Right lung (tissue), 5 donors: ENCODE data around the gene PARD6A. TPM values are rescaled to one million over a fixed set of nuclear protein-coding genes. Genes with fewer than 3 reads are reported as not detected.
"Not testable (repeated sequence)": the region's sequence is repeated elsewhere in the genome, so short reads cannot be mapped to it uniquely, and the experiment has no call there.

Experiments
- DNase-seq, 2 donors: peaks; one replicate each; pipeline ENCODE4 v3.0.0-alpha.2; 2013
- polyA plus RNA-seq, 5 donors: library from polyadenylated mRNA; unstranded; fragments of 120-200 nt; gene quantifications; one replicate each; pipeline versions ENCODE4 v1.2.1 to v1.2.3, GENCODE V29; 2013; ENCODE audit warnings: inconsistent platforms in 1 of 5, low replicate concordance in 1 of 5; ENCODE audit not compliant: insufficient read length in 5 of 5, insufficient read depth in 1 of 5

The PARD6A gene
- polyA plus RNA-seq, 5 donors: 1.2 to 2.7 (median 1.5) TPM

DNA sequence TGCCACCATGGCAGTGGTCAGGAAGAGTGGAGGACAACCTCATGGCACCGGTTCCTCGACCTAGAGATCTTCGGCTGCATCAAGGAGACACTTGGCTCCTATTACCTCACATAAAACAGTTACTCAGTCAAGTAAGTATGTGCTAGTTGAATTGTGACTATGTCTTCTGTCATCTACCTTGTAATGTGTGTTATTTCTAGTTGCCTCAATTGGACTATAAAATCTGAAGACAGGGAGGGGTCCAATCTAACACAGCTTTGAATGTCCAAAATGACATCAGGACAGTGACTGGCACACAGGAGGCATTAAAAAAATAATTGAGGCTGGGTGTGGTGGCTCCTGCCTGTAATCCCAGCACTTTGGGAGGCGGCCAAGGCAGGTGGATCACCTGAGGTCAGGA is 23.0 kb downstream of the PARD6A start:
- DNase-seq: no peak

DNA sequence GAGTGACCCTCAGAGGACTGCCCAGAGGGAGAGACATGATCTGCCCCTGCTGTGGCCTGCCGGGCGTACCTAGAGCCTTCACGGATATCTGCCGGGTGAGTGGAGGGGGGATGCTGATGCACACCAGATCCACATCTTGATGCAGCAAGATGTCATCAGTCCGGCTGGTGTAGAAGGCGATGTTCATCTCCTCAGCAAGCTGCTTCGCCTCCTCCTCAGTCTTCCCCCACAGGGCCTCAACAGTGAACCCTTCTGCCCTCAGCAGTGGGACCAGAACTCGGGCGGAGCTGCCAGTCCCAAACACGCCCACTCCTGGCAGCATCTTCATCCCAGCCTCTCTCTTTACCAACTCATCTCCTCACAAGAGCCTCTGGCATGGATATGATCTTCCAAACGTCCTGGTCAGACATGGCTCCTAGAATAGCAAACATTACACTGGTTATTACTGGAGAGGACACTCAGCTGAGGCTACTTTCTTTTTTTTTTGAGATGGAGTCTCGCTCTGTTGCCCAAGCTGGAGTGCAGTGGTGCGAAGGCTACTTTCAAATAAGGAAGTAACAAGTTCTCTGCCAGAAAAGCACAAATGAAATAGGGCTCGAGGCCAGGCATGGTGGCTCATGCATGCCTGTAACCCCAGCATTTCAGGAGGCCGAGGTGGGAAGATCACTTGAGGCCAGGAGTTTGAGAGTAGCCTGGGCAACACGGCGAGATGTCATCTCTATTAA is 24.8 kb downstream of the PARD6A start:
- no peak for DNase-seq

DNA sequence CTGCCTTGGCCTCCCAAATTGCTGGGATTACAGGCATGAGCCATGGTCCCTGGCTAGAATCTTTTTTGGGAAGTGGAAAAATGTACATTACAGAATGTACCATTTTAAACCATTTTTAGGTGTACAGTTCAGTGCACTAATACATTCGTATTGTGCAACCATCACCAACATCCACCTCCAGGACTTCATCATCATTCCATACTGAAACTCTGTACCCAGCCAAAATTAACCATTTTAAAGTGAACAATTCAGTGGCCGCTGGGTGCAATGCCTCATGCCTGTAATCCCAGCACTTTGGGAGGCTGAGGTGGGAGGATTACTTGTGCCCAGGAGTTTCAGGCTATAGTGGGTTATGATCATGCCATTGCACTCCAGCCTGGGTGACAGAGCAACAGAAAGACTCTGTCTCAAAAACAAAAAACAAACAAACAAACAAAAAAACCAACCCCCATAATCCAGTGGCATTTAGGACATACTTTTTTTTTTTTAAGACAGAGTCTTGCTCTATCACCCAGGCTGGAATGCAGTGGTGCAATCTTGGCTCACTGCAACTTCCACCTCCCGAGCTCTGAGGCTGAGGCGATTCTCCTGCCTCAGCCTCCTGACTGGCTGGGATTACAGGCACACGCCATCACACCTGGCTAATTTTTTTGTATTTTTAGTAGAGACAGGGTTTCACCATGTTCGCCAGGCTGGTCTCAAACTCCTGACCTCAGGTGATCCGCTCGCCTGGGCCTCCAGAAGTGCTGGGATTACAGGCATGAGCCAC is 32.9 kb downstream of the PARD6A start:
- not testable (repeated sequence) for DNase-seq

DNA sequence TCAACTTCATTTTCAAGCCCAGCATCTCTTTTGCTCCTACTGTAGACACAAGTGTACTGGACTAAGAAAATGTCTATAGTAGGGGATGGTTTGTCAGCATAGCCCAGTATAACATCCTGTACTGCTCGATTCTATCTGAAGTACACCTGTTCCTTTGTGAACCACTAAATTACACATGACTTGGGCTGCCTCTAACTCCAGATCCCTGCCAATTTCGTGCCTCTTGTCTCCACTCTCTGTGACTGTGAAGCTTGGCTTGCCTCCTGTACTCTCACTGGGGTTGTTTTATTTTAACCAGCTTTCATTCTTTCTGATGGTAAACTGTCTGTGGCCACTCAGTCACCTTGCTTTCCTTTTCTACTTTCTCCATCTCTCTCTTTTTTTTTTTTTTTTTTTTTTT is 33.9 kb downstream of the PARD6A start:
- no peak for DNase-seq

DNA sequence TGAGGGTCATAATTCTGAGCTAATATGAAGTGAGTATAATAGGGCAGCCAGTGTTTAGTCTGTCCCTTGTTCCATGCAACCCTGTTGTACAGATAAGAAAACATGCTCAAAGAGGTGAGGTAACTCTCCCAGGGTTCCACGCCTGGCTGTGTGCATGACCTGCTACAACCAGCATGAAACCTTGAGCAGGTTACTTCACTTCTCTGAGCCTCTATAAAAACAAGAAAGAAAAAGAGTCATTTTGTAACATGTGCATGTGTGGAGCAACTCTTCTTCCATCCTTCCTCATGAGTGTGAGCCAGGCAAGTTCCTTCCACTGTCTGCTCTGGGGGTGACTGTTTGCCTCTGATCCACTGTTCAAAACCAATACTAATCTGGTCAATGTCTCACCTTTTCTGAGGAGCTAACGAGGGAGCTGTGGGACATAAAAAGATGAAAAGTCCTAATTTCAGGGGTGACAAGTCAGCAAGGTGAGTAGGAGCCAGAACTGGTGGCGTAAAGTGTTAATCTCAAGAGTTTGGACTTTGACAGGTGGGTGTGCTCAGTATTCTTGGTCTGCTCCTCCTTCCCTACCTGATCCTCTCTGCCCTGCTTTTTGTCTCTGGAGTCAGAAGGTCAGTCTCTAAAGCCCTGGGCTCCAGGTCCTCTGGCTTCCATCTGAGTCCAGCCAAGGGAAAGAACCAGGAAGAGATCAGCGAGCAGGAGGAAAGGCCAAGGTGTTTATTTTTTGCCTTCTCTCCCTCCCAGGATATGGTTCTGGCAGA is 36.8 kb downstream of the PARD6A start:
- no peak for DNase-seq

DNA sequence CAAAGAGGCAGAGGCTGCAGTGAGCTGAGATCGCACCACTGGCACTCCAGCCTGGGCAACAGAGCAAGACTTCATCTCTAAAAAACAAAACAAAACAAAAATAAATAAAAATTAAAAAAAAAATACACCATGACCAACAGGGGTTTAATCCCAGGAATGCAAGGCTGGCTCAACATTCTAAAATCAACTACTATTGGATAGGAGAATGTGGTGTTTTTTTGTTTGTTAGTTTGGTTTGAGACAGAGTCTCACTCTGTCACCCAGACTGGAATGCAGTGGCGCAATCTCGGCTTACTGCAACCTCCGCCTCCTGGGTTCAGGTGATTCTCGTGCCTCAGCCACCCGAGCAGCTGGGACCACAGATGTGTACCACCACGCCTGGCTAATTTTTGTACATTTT is 38.5 kb downstream of the PARD6A start:
- no peak for DNase-seq

DNA sequence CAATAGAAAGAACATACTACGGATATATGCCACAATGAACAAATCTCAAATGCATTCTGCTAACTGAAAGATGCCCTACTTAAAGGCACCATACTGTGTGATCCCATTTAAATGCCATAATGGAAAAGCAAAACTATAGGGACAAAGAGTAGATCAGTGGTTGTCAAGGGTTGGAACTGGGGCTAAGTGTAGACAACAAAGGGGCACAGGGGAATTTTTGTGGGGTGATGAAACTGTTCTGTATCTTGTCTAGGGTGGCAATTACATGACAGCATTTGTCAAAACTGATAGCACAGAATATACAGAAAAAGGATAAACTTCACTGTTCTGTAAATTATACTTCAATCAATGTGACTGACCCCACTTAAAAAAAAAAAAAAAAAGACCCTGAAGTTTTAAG is 40.7 kb downstream of the PARD6A start:
- DNase-seq: no peak

DNA sequence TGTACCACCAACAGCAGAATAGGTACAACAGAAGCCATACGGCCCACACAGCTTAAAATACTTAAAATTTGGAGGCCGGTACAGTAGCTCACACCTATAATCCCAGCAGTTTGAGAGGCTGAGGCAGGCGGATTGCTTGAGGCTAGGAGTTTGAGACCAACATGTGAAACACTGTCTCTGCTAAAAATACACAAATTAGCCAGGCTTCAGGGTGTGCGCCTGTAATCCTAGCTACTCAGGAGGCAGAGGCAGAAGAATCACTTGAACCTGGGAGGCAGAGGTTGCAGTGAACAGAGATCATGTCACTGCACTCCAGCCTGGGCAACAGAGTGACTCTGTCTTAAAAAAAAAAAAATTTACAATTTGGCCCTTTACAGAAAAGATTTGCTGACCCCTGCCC is 41.4 kb downstream of the PARD6A start:
- DNase-seq: no peak

DNA sequence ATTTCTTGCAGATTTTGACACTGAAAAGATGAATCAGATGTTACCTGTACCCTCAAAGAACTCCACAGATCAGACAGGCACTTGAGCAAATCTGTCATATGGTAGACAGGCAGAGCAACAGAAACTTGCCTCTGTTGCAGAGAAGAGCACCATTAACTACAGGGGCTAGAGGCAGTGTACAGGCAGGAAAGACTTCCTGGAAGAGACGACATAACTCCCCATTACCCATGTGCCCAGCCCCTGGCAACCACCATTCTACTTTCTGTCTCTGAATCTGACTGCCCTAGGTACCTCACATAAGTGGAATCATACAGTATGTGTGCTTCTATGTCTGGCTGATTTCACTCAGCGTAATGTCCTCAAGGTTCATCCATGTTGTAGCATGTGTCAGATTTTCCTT is 42.9 kb downstream of the PARD6A start:
- no peak for DNase-seq

DNA sequence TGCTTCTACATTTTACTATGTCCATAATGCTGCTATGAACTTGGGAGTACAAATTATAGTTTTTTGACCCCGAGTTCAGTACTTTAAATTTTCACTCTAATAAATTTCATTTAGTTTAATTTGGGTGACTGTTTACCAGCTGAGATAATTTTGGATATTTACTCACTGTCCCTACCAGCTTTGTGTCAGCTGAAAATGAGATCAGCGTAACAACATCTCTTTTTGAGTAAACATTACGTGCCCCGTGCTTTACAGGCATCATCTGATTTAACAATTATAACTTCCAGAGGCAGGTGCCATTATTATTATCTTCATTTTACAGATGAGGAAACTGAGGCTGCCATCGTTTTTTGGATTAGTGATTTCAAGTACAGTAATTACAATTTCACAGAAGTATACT is 43.4 kb downstream of the PARD6A start:
- DNase-seq: no peak

DNA sequence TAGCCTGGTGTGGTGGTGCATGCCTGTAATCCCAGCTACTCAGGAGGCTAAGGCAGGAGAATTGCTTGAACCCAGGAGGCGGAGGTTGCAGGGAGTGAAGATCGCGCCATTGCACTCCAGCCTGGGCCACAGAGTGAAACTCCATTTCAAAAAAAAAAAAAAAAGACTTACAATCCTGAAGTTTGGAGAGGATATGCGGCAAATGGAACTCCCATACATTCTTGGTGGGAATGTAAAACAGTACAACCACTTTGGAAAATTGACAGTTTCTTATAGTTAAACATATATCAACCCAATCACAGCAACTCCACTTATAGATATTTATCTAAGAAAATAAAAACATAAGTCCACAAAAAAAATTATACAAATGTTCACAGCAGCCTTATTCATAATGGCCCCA is 46.5 kb downstream of the PARD6A start:
- no peak for DNase-seq

DNA sequence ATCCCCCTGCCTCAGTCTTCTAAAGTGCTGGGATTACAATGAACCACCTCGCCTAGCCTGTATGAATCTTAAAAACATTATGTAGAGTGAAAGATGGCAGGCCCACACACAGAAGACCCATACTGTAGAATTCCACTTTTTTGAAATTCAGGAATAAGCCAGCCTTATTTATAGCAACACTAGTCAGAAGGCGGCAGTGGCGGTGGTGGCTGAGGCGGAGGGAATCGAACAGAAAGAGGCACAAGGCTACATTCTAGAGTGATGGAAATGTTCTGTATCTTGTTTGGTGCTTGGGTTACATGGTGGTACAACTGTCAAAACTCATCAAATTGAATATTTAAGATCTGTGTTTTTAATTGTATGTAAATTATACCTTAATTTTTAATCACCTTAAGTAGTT is 47.0 kb downstream of the PARD6A start:
- DNase-seq: no peak

DNA sequence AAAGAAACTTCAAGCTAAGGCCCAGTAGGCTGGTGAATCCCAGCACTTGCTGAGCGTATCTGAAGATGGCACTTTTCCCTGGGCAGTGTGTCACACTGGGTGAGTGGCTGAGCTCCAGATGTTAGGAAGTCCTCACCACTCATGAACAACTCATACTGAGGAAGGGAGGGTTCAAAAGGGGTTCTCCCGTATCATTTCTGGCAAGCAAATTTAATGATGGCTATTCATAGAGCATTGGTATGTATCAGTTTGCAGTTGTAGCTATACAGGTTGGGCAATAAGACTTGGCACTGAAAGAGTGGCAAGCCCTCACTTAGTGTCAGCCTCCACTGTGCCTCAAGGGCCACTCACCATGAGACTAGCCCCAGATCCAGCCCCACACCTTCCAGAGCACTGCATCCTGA is 47.6 kb downstream of the PARD6A start:
- no peak for DNase-seq

DNA sequence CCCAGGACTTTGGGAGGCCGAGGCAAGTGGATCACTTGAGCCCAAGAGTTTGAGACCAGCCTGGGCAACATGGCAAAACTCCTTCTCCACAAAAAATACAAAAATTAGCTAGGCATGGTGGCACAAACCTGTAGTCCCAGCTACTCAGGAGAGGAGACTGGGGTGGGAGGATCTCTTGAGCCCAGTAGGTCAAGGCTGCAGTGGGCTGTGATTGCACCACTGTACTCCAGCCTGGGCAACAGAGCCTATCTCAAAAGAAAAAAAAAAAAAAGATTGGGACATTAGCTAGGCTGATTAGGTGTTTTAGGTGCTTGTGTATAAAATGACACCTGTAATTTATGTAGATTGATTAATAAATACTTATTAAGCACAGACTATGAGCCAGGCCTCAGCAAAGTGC is 48.3 kb downstream of the PARD6A start:
- DNase-seq: no peak

DNA sequence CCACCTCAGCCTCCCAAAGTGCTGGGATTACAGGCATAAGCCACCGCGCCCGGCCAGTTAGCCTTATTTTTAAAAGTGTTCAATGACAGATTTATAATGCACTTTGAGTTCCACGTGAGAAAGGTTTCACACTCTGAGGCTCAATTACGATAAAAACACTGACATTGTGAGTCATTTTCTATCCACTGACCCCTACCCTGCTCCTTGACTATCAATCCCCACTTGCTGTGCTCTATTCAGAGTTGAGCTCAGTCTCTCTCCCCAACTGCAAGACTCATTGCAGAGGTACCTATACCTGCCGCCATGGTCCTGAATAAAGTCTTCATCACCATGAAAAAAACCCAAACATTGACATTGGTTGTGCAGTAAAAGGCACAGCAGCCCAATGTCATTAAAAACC is 49.8 kb downstream of the PARD6A start:
- DNase-seq: no peak

Other genes with a start within 250 kb of the PARD6A start
- gene ZDHHC1, start 244.5 kb upstream of the PARD6A start, polyA plus RNA-seq: 10 to 100 TPM; 14.7 to 28.3 (median 20.0) TPM
- gene HSD11B2, start 229.8 kb upstream of the PARD6A start, polyA plus RNA-seq: 10 to 100 TPM; 31.9 to 86.2 (median 58.9) TPM
- gene ATP6V0D1, start 179.8 kb upstream of the PARD6A start, polyA plus RNA-seq: 10 to 100 TPM; 44.5 to 73.4 (median 48.8) TPM
- gene AGRP, start 177.4 kb upstream of the PARD6A start, polyA plus RNA-seq: under 1 TPM in 1 of 5 donors, not detected in 4; 0.32 TPM
- gene RIPOR1, start 132.1 kb upstream of the PARD6A start, polyA plus RNA-seq: 10 to 100 TPM; 38.3 to 62.4 (median 53.0) TPM
- 10 to 100 TPM; 65.8 to 73.4 (median 71.6) TPM for gene CTCF, start 98.4 kb upstream of the PARD6A start, polyA plus RNA-seq
- gene CARMIL2, start 15.8 kb upstream of the PARD6A start, polyA plus RNA-seq: 1 to 10 TPM; 2.4 to 6.3 (median 4.6) TPM
- gene ACD, start 700 bp upstream of the PARD6A start, polyA plus RNA-seq: 10 to 100 TPM; 19.0 to 30.4 (median 23.0) TPM
- 10 to 100 TPM; 18.4 to 34.7 (median 25.3) TPM for gene ENKD1, start 5.8 kb downstream of the PARD6A start, polyA plus RNA-seq
- gene C16orf86, start 5.9 kb downstream of the PARD6A start, polyA plus RNA-seq: 1 to 10 TPM; 2.0 to 3.4 (median 3.1) TPM
- 10 to 100 TPM; 28.1 to 40.8 (median 36.1) TPM for gene GFOD2, start 58.4 kb downstream of the PARD6A start, polyA plus RNA-seq
- 10 to 100 TPM; 27.8 to 48.2 (median 36.8) TPM for gene RANBP10, start 145.6 kb downstream of the PARD6A start, polyA plus RNA-seq
- 1 to 10 TPM; 4.8 to 7.4 (median 6.6) TPM for gene TSNAXIP1, start 145.9 kb downstream of the PARD6A start, polyA plus RNA-seq
- 10 to 100 TPM; 23.9 to 34.0 (median 28.5) TPM for gene THAP11, start 181.4 kb downstream of the PARD6A start, polyA plus RNA-seq
- gene NUTF2, start 186.0 kb downstream of the PARD6A start, polyA plus RNA-seq: 100 to 1,000 TPM; 106 to 132 (median 111) TPM
- 10 to 100 TPM; 46.6 to 63.5 (median 55.7) TPM for gene CENPT, start 186.7 kb downstream of the PARD6A start, polyA plus RNA-seq
- 10 to 100 TPM; 57.8 to 86.4 (median 78.3) TPM for gene EDC4, start 212.1 kb downstream of the PARD6A start, polyA plus RNA-seq
- gene NRN1L, start 223.9 kb downstream of the PARD6A start, polyA plus RNA-seq: 1 to 10 TPM in 4 of 5 donors, under 1 TPM in 1; 0.60 to 3.5 (median 2.2) TPM
- gene PSKH1, start 232.3 kb downstream of the PARD6A start, polyA plus RNA-seq: 10 to 100 TPM; 21.5 to 33.5 (median 25.7) TPM